IPS-NIHi7 (cell line): Measurements from ENCODE around the gene CDH13.

Experiments
- DNase-seq: peaks from one replicate; pipeline ENCODE4 v3.0.0; 2012; ENCODE audit warnings: mixed read lengths; ENCODE audit errors: extremely low spot score

CDH13 gene

DNA sequence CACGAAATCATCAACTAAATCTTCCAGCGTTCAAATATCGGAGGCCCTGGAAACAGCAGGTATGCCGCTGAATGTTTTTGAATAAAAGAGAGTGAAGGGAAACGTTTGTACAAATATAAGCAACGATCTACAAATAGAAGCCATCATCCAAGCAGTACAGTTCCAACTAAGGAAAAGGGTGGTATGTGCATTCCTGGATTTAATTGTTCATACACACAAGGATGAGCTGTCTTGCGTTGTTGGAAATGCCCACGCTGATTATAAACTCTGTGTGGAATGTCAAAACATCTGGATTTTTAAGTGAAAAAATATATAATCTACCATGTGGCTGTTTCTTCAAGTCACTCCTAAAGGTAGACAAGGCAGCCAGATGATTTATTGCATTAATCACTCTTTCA lies 989.2 kb downstream of the CDH13 start:
- no peak for DNase-seq

DNA sequence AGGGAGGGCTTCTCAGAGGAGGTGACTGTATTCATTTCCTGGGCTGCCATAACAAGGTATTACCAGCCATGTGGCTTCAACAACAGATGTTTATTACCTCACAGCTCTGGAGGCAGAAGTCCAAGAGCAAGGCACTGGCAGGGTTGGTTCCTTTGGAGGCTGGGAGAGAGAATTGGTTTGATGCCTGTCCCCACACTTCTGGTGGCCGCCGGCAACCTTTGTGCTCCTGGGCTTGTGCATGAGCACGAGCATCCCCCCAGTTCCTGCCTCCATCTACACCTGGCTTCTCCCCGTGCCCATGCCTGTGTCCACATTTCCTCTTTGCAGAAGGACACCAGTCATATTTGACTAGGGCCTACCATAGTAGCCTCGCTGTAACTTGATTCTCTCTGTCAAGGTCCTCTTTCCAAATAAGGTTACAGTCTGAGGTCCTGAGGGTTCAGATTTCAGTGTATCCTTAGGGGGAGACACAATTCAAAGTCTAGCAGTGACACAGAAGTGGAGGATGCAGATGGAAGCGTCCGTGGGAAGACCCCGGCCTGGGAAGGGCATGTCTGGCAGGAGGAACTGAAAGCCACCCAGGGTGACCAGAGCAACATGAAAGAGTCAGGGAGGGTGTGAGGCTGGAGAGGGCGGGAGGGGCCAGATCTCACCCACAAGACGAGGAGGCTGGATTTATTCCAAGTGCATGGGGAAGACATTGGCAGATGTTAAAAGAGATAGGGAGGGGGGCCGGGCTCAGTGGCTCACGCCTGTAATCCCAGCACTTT lies 992.8 kb downstream of the CDH13 start:
- DNase-seq: no peak

DNA sequence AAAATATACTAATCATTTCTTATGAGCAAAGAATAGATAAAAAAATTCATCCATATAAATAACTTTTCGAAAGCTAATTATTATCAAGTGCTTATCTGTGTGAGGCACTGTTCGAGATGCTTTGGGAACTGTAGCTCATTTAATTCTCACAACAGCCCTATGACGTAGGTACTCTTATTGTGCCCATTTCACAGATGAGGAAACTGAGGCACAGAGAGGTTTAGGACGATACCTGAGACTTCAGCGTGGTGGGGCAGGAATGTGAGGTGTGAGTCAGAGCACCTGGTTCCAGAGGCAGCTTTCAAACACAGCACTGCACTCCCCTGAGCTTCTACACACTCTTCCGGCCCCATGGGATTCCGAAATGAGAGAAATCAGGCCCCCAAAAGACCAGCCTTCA lies 995.2 kb downstream of the CDH13 start:
- no peak for DNase-seq

DNA sequence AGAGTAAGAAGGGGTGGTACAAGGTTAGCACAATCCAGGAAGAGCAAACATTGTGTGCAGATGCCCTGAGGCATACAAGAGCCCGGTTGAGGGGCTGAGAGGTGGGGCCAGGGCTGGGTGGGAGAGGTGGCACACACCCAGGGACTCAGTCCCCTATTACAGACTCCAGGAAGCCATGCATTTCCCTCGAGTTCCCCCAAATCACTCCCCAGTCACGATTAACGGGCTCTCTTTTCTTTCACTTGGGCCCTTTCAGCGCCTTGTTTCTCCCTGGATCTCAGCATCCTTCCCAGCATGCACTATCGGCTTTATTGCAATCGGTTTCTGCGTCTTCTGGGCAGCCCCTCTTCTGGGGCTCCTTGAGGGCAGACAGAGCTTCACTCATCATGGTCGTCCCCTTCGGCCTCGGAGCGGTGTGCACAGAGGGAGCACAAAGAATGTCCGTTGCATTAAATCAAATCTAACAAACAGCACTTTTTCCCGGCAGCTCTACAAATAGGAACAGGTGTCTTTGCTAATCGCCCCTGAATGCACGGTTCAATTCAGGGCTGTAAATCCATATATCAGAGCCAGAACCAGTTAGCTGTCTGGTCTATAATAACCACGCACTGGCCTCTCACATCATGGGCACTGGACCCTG lies 996.4 kb downstream of the CDH13 start:
- no peak for DNase-seq

DNA sequence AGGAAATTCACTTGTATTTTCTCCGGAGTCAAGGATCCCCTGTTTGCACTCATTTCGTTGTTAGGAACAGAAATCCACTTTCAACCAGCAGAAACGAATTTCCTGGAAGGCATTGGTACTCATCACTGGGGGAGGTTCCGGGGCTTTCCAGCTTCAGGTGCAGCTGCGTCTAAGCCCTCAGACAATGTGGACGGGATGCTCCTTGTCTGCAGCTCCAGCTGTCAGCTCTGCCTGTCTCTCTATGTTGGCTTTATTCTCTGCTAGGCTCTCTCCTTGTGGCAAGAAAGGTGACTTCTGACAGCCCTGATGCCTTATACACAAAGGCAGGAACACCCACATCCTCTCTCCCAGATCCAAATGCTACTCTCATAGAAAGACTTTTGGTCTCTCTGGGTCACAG lies 997.1 kb downstream of the CDH13 start:
- no peak for DNase-seq

DNA sequence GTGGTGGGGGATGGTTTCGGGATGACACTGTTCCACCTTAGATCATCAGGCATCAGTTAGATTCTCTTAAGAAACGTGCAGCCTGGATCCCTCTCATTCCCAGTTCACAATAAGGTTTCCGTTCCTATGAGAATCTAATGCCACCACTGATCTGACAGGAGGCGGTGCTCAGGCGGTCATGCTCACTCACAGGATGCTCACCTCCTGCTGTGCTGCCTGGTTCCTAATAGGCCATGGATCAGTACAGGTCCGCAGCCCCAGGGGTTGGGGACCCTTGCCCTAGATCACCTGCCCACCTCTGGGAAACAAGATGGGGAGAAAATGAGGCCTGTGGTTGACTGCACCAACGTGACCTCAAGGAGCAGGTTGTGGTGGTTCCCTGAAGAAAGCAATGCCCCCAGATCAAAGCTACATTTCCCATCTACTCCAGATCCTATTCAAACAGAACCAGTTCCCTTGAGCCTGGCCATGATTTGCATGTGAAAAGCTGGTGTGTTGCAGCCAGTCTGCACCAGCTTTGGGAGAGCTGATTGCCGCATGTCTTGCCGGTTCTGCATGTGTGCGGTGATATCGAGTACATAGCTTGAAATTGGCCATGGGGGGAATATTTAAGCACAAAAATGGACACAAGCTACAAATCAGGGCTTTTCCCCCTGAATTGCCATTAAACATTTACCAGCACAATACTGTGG lies 997.8 kb downstream of the CDH13 start:
- DNase-seq: no peak

DNA sequence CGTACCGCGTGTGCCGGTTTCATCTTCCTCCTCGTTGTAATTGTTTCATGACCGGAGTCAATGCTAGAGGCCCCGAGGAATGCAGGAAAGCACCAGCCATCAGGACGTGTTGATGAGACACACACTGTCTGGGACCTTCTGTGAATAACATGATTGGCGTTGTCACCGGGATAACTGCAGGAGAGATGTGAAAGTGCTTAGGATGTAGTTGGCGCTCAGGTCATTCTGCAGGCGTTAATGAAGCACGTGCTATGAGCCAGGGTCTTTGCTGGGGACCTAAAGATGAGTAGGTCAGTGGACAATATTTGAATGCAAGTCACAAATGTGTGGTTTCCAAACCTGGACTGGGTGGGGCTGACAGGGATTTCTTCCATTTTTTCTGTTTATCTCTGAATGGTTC lies 999.4 kb downstream of the CDH13 start:
- no peak for DNase-seq

DNA sequence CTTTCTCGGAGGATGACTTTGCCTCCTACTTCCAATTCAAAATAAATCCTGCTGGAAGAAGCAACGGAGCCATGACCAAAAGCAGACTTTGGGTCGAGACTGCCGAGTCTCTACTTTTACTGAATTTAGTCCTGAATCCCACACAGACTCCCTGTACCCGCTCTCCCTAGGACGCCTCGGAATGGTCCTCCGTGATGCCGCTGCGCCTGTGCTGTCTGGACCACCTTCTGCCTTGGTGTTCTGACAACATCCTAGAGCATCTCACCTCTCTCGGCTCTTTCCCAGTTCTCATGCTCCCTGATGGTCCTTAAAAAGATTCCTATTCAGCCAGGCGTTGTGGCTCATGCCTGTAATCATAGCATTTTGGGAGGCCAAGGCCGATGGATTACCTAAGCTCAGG lies 999.9 kb downstream of the CDH13 start:
- DNase-seq: no peak

DNA sequence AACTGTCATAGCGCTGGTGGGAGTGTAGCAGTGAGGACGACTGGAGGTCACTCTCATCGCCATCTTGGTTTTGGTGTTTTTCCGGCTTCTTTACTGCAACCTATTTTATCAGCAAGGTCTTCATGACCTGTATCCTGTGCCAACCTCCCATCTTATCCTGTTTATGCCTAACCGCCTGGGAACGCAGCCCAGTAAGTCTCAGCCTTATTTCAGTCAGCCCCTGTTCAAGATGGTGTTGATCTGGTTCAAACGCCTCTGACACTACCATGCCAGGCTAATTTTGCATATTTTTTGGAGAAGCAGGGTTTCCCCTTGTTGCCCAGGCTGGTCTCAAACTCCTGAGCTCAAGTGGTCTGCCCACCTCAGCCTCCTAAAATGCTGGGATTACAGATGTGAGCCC lies 1001.2 kb downstream of the CDH13 start:
- no peak for DNase-seq

- DNase-seq: no peak
Observed at GRCh38 chr16:83629426-83629825, 1002.7 kb downstream of the CDH13 start.

GRCh38 chr16:83629836-83630235 lies 1003.1 kb downstream of the CDH13 start:
- DNase-seq: no peak

- no peak for DNase-seq
Observed at GRCh38 chr16:83630979-83631378, 1004.2 kb downstream of the CDH13 start.

DNA sequence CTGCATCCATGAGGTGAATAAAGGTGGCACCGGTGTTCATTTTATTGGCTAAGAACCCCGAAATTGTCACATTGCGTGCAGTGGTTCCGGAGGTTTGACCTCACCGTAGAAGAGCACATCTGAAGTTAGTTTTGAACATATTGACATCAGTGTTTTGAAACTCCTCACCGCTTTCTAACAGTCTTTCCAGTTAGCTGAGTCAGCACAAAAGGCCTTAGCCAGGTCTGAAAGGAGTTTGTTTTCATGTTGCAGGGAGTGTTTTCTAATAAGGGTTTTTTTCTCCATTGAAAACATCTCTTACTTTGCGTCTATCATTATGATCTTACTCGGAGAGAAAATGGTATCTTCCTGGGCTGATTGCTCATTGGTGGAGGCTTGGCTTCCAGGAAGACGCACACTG lies 1006.5 kb downstream of the CDH13 start:
- DNase-seq: no peak

- peak; percentile 26 for DNase-seq
Observed at GRCh38 chr16:83648347-83648746, 1021.6 kb downstream of the CDH13 start.

DNA sequence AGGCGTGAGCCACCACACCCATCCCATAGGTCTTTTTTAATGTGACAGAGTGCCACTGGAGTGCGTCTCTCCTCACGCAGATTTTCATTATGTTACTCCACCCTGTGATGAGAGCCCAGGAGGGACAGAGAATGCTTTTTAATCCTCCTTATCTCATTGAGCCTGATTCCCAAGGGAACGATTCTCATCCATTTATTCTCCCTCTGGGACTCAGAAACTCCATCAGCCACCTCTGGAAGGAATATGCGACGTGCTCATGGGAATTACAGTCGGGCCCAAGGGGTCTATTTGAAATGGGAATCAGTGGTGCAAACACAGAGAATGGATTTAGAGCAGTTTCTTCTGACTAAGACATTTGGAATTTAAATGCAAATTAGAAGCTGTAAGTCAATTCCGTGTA lies 1025.1 kb downstream of the CDH13 start:
- DNase-seq: no peak

- no peak for DNase-seq
Observed at GRCh38 chr16:83652943-83653342, 1026.2 kb downstream of the CDH13 start.

GRCh38 chr16:83653785-83654184 lies 1027.0 kb downstream of the CDH13 start:
- DNase-seq: no peak

- no peak for DNase-seq
Observed at GRCh38 chr16:83660282-83660681, 1033.5 kb downstream of the CDH13 start.

GRCh38 chr16:83661656-83662055 lies 1034.9 kb downstream of the CDH13 start:
- no peak for DNase-seq

DNA sequence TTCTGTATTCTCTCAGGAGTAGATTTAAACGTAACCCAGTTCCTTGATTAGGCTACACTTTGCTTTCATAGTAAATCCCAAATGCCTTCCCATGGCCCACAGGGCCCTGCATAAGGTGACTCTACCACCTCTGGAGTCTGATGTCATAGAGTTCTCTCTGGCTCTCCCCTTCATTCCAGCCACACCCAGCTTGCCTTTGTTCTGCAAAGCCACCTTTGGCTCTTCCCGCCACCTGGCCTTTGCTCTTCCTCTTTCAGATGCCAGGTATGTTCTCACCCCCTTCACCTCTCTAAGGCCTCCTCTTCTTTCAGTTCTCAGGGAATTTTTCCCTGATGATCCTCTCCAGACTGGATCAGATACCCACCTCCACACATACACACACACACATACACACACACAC lies 1039.7 kb downstream of the CDH13 start:
- no peak for DNase-seq

DNA sequence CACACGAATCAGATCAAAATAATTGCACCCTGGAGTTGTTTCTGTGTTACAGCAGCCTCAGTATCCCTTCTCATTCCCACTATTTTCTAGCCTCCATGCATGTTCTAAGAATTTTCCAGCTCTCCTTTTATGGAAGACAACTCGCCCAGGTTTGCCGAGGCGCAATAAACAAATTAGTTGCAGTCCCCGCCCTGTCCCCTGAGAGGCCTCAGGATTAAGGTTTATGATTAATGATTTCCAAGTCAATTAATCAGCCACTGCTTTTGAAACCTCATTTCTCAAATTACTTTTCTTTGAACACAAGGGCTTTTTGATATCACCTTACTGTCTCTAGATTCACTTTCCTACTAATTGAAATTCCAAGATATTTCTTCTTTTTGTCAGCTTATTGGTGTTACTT lies 1042.7 kb downstream of the CDH13 start:
- DNase-seq: no peak

GRCh38 chr16:83674931-83675535 lies 1048.3 kb downstream of the CDH13 start:
- peak; percentile 48 for DNase-seq

- no peak for DNase-seq
Observed at GRCh38 chr16:83676086-83676485, 1049.3 kb downstream of the CDH13 start.
